ENCODE results near the gene IQCH. TPM values are rescaled to one million over a fixed set of nuclear protein-coding genes. Genes with fewer than 3 reads are reported as not detected.

IQCH gene
- total and polyA plus RNA-seq, 8 donors = 0.49 to 1.6 (median 1.2) TPM

DNA sequence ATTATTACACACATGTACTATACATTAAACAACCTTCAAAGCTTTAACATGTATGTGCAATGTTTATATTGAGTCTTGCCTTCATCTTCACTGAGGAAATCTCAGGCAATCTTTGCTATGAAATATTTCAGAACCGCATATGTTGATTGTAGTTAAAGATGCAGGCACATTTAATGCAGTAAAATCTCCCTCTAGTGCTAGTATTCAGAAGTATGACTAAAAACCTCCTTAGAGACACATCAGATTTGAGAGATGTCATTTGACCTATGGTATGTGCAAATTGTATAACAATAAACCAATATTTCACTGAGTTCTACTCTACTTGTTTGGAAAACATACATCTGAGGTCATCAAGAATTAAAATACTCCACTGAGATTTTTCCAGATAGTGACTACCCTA lies 142.6 kb downstream of the IQCH start:
- DNase-seq = no peak
- ATAC-seq = no peak
- no peak for FAIRE-seq
- H3K9me3 ChIP-seq = no peaks in the 10 kb centered on the region
- no peak overlapping the region for H3K27ac ChIP-seq
- no peak for TF ChIP-seq CTCF (IDR thresholded peaks at IDR 0.05)
- H3K4me1 ChIP-seq = peaks cover 0 to 3% (median 0%) of the 10 kb centered on the region in 3 donors
- H3K4me3 ChIP-seq = no peak overlapping the region
- intact Hi-C loops (cut with DNase I) = no loop called here
- H3K36me3 ChIP-seq = no peaks in the 10 kb centered on the region
- no peaks in the 10 kb centered on the region for H3K27me3 ChIP-seq
- WGBS, 2 donors = 75 to 76% methylated on average over 1 of the region's 1 CpG

DNA sequence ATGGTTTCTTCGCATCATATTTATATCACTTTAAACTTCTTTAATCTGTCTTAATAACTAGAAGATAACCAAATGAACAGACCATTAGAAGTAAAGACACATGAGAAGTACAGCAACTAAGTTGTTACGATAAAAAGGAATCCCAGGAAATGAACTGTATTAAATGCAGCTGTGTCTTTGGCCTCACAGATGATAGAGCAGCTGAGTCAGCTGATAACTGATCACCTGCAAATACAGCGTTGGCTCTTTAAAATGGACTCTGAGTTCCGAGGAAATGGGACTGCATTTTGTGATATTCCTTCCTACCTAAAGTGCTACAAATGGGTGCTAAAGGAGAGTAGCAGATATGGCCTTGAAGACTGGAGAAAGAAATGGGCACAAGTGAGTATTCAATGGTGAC lies 145.3 kb downstream of the IQCH start:
- 51 to 62% methylated on average over 4 of the region's 4 CpGs for WGBS, 2 donors
- intact Hi-C loops (cut with DNase I) = no loop called here

GRCh38 chr15:67400890-67401289 lies 146.3 kb downstream of the IQCH start:
- Histone ChIP-seq H3K27me3 (no peaks in the 10 kb centered on the region), H3K27ac (no peak overlapping the region), H3K4me1 (peaks cover 0 to 3% (median 0%) of the 10 kb centered on the region in 3 donors), H3K36me3 (no peaks in the 10 kb centered on the region), H3K4me3 (no peak overlapping the region), H3K9me3 (no peaks in the 10 kb centered on the region)
- FAIRE-seq (no peak), DNase-seq (no peak), ATAC-seq (no peak)
- TF ChIP-seq CTCF (IDR thresholded peaks at IDR 0.05) = no peak
- 84 to 87% methylated on average over 2 of the region's 2 CpGs for WGBS, 2 donors
- intact Hi-C loops (cut with DNase I) = no loop called here

More for the DNA sequence above, 145.3 kb downstream of the IQCH start:
- TF ChIP-seq CTCF (IDR thresholded peaks at IDR 0.05) = no peak
- DNase-seq = peak in 1 of 6 donors; percentile 8
- Histone ChIP-seq H3K36me3 (no peaks in the 10 kb centered on the region), H3K27ac (no peak overlapping the region), H3K9me3 (no peaks in the 10 kb centered on the region), H3K4me1 (peaks cover 0 to 3% (median 0%) of the 10 kb centered on the region in 3 donors), H3K27me3 (no peaks in the 10 kb centered on the region), H3K4me3 (no peak overlapping the region)
- ATAC-seq = peak; percentile 68 to 83 (median 75)
- FAIRE-seq = no peak

DNA sequence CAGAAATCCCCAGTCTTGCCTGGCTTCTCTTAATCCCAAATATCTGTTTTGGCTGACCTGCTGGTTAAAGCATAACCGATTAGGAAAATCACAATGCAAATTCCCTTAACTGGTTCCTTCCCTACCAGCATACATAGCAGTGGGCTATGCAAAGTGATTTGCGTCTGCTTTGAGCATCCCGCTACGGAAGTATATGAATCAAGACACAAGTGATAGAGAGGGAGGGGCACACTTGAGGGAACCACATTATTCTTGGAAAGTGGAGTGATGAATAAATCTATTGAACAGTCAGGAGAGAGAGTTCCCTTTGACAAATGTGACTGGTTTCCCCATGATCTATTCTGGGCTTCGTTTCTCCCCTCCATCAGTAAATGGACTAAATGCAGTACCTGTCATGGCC lies 146.8 kb downstream of the IQCH start:
- H3K27me3 ChIP-seq = no peaks in the 10 kb centered on the region
- FAIRE-seq (no peak), ATAC-seq (no peak), DNase-seq (no peak)
- no peak overlapping the region for H3K4me3 ChIP-seq
- no peaks in the 10 kb centered on the region for H3K36me3 ChIP-seq
- intact Hi-C loops (cut with DNase I) = no loop called here
- H3K9me3 ChIP-seq = no peaks in the 10 kb centered on the region
- no peak overlapping the region for H3K27ac ChIP-seq
- 74 to 75% methylated on average over 5 of the region's 5 CpGs for WGBS, 2 donors
- no peak for TF ChIP-seq CTCF (IDR thresholded peaks at IDR 0.05)
- peaks cover 0 to 3% (median 0%) of the 10 kb centered on the region in 3 donors for H3K4me1 ChIP-seq

- TF ChIP-seq CTCF (IDR thresholded peaks at IDR 0.05) = no peak
- no peak for DNase-seq
- H3K4me3 ChIP-seq = no peak overlapping the region
- H3K36me3 ChIP-seq = no peaks in the 10 kb centered on the region
- intact Hi-C loops (cut with DNase I) = no loop called here
- H3K27ac ChIP-seq = no peak overlapping the region
- ATAC-seq = no peak
- no peak for FAIRE-seq
- H3K27me3 ChIP-seq = no peaks in the 10 kb centered on the region
- no peaks in the 10 kb centered on the region for H3K9me3 ChIP-seq
- peaks cover 0 to 3% (median 0%) of the 10 kb centered on the region in 3 donors for H3K4me1 ChIP-seq
- 79 to 80% methylated on average over 4 of the region's 4 CpGs for WGBS, 2 donors
Observed at GRCh38 chr15:67403428-67404154, 149.0 kb downstream of the IQCH start.

Measured in pancreas (tissue), 10 donors.